Activated naive CD4-positive, alpha-beta T cell treated with anti-CD3 and anti-CD28 coated beads, Interleukin-2, amount 50 U/mL, for 16 hours (primary cell): ENCODE results near the gene SCYL3.
"Not testable (repeated sequence)": the region's sequence is repeated elsewhere in the genome, so short reads cannot be mapped to it uniquely, and the experiment has no call there.

ENCODE experiments used
- DNase-seq: peaks from one replicate; pipeline ENCODE4 v3.0.0-alpha.2; 2020

Gene SCYL3

GRCh38 chr1:169893645-169894423 is at the start of gene SCYL3:
TSS of gene SCYL3 (minus strand) at chr1:169893896. CDS start at chr1:169888840, 5,056 bp downstream.
- DNase-seq = peak; percentile 87

GRCh38 chr1:169941982-169942830 is 48.5 kb upstream of the SCYL3 start:
- DNase-seq = no peak

- DNase-seq = no peak
These were observed 40.5 kb upstream of the SCYL3 start for GRCh38 chr1:169933984-169934725.

- DNase-seq = no peak
These were observed 38.1 kb upstream of the SCYL3 start for GRCh38 chr1:169931795-169932231.

GRCh38 chr1:169929210-169929526 is 35.5 kb upstream of the SCYL3 start:
- DNase-seq = no peak

GRCh38 chr1:169928438-169929209 is 34.9 kb upstream of the SCYL3 start:
- no peak for DNase-seq

GRCh38 chr1:169925505-169926482 is 32.1 kb upstream of the SCYL3 start:
- no peak for DNase-seq

- DNase-seq = no peak
These were observed 31.1 kb upstream of the SCYL3 start for GRCh38 chr1:169924829-169925228.

- no peak for DNase-seq
These were observed 30.4 kb upstream of the SCYL3 start for GRCh38 chr1:169924063-169924462.

GRCh38 chr1:169921080-169921479 is 27.4 kb upstream of the SCYL3 start:
- no peak for DNase-seq

GRCh38 chr1:169918927-169919326 is 25.2 kb upstream of the SCYL3 start:
- no peak for DNase-seq

GRCh38 chr1:169918220-169918619 is 24.5 kb upstream of the SCYL3 start:
- not testable (repeated sequence) for DNase-seq

GRCh38 chr1:169915150-169915549 is 21.5 kb upstream of the SCYL3 start:
- no peak for DNase-seq

GRCh38 chr1:169914531-169914930 is 20.8 kb upstream of the SCYL3 start:
- DNase-seq = no peak

- no peak for DNase-seq
These were observed 15.8 kb upstream of the SCYL3 start for GRCh38 chr1:169909499-169909898.

GRCh38 chr1:169906938-169907337 is 13.2 kb upstream of the SCYL3 start:
- no peak for DNase-seq

GRCh38 chr1:169904834-169905233 is 11.1 kb upstream of the SCYL3 start:
- DNase-seq = no peak

GRCh38 chr1:169902751-169903150 is 9.1 kb upstream of the SCYL3 start:
- no peak for DNase-seq

GRCh38 chr1:169901115-169901514 is 7.4 kb upstream of the SCYL3 start:
- DNase-seq = no peak

- no peak for DNase-seq
These were observed 6.9 kb upstream of the SCYL3 start for GRCh38 chr1:169900571-169900970.

GRCh38 chr1:169899519-169900217 is 6.0 kb upstream of the SCYL3 start:
- no peak for DNase-seq
